GM19193 (cell line): ENCODE data around the gene PRKCE.

Source experiments
- POLR2A ChIP-seq: IDR thresholded peaks from 4 replicates; pipeline ENCODE4 v1.6.1; 2011; ENCODE audit not compliant: insufficient read depth, insufficient read length; ENCODE audit errors: extremely low read depth

Gene PRKCE

DNA sequence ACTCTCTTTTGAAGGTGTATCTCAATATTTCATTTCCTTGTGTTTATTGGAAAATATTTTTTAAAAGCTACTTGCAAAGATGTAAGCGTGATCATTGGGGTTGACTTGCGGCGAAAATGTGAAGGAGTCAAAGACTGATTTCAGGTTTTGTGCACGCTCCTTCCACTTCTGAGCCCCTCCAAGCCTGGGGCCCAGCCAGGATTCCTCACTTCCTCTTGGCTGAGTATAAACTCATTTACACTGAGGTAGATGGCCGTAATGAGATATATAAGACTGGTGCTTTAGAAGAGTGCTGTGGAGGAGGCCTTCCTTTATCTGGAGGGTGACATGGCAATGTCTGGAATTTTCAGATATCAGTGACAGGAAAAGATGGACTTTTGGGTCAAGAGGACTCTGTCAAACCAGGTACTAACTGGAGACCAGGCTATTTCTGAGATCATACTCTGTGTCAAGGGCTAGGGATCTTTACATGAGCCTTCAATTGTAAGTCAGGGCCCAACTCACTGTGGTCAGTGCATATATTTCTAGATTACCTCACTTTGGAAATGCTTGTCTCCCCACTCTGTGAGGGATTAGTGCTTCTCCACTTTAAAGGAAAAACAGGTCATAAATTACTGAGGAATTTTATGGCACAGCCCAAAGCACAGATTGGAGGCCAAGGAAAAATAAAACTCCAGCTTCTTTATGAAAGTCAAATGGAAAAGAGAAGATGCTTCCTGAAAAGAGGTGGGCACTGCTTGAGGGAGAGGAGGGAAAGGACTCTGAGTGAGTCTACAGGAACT is 22.8 kb downstream of the PRKCE start:
- no peak for TF ChIP-seq POLR2A

DNA sequence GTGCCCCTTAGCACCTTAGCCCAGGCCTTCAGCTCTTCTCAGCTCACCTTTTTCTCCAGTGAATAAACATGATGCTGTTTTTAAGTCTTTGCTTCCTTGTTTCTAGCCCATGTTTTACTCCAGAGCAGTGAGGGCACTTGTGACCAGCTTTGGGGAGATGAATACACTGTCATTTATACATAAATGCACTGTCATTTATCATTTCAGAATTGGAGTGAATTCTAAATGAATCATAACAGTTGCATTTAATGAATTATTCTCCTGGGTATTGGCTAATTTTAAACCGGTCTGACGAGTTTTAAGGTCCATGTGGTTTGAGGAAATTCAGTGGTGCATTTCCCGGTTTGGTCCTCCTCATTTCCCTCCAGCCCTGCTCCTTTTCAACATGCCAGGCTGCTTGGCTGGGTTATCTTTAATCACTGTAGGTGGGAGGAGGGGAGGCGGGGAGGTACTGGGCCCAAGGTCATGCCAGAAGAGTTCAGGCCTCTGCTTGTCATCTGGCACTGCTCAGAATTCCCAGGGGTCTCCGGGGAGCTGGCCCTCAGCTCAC is 23.9 kb downstream of the PRKCE start:
- TF ChIP-seq POLR2A = no peak

DNA sequence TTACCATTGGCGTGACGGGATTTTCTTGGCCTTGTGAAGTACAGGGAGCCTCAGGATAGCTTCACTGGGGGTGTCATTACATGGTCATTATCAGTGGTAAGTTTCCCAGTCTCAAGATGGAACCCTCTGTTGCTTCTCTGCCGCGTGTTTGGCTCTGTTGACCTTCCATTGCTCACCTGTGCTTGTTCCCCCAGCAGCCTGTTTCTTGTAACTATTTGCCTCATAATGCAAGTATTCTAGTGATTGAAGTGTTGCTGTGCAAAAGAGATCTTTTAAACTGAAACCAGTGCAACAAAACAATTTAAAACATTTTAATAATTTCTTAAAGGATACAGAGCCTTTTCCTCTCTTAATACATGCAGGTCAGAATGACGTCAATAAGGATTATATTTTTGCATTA is 24.6 kb downstream of the PRKCE start:
- TF ChIP-seq POLR2A = no peak

DNA sequence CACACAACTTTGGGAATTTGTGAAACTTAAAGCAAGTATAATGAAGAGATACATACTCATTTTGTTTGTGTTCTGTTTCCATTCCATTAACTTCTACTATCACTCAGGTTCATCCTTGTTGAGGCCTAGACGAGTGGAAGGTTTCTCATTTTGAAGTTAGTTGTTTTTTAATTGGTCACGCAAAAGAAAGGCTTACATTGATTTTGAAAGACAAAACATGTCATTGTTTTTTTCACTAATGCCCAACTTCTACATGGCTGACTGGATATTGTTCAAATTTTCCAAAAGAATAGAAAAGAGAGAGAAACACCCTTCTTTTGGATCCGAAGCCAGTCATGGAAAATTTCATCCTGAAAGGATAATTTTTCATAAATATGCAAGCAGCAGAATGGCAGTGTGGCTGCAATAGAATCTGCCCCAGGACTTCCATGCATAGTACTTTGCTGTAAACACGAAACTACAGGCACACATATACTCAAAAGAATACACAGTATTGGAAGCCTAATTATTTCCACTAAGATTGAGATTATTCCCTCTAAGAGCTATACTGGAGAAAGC is 27.4 kb downstream of the PRKCE start:
- TF ChIP-seq POLR2A = no peak

DNA sequence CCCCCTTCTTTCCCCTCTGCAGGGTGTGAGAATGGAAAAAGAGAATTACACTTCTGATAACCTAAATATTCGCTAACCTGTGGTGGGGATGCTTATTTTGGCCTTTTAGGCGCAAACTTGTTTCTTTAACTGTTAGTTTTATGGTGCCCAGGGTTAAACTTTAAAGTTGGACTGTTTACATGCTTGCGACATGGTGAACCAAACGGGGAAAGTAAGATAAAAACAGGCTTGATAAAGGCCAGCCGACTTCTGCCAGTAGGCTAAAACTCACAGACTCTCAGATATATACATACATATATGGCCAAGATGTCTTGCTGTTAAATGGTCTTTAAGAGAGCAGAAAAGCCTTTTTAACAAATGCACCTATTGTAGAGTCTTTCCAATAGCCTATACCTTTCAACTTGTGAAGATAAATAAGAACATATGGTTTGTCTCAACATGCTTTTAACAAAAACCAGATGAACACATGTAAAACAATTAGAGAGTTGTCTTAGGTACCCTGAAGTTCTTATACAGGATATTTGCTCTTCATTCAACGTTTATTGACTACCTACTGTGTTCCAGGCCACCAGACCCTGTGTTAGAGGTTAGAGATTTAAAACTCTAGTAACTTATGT is 29.0 kb downstream of the PRKCE start:
- no peak for TF ChIP-seq POLR2A

DNA sequence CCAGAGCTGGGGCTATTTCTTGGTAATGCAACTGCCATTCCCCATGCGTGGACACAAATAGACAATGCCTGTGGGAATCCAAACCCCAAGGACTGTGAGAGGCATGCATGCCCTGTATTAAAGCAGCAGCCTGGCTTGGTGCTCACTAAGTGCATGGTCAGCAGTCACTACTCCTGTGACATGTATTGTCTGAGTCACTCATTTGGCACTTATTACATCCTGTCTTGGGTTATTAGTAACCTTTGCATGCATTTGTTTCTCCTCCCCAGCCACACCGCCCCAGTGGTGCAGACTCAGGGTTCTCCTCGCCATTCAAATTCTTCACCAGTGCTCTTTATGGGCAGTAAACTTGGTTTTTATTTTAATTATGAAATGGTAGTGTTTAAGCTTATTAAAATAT is 30.2 kb downstream of the PRKCE start:
- TF ChIP-seq POLR2A = no peak

DNA sequence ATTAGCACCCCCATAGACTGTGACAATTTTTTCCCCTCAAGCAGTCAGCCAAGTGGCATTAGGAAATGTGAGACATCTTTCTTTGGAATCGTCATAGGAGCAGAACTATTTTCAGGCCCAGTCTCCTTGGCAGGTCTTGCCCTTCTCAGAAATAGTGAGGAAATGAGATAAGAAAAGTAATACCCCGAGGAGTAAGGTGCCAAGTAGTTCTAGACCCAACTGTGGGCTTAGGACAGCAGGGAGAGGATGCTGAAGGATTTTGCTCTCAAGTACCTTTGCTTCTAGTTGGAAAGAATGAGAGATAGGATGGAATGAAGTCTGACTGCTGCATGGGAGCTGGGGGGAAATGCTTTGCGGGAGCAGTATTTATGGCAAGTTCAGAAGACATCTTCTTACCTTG is 31.8 kb downstream of the PRKCE start:
- no peak for TF ChIP-seq POLR2A

DNA sequence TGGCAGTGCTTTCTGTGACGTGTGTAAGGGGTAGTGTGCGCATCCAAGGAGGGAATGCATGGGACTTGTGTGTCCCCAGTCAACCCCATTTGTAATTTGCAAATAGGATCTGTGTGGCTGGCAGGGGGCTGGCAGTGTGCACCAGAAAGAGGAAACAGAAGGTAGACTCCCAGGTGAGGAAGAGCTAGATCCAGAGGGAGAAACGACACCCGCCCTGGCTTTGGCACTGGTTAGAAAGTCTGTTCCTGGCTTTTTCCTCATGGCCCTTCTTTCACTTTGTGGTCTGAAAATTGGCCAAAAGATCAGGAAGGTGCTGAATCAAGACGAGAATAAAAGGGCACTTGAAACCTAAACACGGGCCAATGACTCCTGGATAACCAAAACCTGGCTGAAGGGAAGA is 33.3 kb downstream of the PRKCE start:
- TF ChIP-seq POLR2A = no peak

DNA sequence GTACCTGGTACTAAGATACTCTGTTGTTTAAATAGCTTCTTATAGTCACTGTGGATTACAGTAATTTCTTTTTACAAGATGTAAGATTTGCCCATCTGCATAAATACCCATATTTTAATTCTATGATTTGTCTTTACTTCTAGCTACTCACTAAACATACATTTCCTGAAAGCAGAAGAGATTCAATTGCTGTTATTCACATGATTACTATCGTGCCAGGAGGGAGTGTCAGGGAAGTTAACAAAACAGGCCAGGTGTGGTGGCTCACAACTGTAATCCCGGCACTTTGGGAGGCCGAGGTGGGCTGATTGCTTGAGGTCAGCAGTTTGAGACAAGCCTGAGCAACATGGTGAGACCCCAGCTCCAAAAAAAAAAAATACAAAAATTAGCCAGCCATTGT is 33.8 kb downstream of the PRKCE start:
- TF ChIP-seq POLR2A = no peak

DNA sequence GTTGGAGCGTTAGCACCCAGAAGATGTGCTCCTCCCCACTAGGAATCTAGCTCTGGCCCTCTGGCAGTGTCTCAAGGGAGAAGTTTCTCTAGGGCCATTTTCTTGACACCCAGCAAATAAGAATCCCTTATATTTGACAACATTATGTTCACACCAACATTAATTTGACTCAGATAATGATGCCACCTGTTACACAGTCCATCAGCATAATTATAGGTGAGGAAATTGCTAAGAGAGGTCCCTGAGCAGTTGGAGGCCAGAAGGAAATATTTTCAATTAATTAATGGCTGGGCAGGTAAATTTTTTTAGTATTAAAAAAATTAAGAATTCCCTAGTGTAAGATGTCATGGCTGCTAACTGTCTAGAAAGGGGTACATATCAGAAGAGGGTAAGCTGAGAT is 36.5 kb downstream of the PRKCE start:
- TF ChIP-seq POLR2A = no peak

DNA sequence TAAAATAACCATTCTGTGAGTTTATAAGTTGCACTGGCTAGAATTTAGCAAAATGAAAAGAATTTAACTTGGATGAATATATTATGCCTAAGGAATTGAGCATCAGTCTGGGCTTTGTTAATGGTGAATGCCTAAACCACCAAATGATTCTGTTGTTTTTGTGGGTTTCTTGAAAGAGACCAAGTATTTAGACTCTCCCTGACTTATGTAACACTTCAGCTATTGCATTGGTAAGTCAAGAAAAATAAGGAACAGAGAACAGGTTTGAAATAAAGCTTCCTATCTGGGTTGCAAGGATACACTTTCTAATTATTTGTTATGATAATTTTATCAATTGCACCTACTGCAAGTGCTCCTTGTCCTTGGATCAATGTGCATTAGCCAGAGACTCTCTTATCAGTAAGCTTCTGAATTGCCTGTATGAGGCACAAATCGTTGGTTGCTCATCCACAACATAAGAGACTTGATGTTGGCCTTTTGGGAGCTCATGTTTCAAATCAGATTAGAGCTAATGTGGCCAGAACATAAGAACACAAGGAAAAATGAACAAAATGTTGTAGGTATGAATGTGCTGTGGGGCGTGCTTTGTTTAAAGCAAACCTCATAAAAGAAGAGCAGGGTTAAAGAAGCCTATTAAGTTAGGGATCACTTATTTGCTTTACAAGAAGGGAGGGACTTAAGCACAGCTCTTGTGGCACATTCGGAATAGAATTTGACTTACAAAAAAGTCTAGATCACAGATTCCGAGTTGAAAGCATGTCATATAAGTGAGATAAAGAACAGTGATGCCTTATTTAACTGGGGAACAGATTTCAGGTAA is 37.2 kb downstream of the PRKCE start:
- no peak for TF ChIP-seq POLR2A

DNA sequence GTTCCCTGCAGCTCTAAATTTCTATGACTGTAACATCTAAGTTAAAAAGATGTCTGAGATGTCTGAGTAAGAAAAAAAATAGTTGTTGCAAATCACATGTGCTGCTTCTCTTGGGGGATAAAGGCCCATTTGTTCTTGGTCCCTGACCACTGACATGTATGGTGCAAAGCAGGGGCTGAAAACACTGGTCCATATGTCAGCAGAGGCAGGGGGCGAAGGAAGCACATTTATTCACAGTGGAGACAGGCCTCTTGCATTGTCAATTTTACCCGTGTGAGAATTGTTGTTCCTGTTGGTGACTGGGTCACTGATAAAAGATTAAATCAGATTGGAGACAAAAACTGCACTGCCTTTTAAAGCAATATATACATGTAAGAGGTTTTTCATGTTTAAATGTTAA is 38.8 kb downstream of the PRKCE start:
- no peak for TF ChIP-seq POLR2A

DNA sequence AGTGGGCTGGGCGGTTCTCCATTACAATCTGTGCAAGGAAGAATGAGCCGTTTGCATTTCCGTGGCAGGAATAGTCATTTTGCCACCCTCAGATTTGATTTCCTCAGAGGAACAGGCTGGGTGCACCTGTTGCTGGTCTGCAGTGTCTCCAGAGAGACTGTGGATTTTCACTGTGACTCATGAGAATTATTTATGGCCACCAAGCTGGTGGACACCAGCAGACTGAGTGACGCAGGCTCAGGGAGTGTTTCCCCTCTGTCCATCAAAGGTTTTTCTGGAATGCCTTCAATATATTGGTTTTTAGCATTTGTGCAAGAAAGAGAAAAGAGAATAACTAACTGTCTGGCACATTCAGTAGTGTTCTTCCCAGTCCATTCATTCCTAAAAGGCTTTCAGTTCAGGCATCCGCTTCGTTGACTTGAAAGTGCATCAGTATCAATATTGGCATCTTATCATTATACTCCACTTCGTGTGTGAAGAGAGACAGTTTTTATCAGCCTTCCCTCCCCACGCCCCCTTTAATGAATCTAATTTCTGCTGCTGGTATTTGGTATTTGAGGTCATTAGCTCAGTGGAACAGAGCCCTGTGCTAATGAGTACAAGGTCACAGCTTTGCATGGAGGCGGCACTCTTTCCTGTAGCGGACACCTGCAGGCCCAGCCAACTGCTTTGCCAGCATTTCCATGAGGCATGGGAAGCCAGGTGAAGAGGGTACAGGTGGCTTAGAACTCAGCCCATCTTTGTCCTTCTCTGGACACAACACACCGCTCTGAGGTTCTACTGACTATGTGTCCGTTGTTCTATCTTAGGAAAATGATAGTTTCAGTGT is 39.9 kb downstream of the PRKCE start:
- TF ChIP-seq POLR2A = no peak

DNA sequence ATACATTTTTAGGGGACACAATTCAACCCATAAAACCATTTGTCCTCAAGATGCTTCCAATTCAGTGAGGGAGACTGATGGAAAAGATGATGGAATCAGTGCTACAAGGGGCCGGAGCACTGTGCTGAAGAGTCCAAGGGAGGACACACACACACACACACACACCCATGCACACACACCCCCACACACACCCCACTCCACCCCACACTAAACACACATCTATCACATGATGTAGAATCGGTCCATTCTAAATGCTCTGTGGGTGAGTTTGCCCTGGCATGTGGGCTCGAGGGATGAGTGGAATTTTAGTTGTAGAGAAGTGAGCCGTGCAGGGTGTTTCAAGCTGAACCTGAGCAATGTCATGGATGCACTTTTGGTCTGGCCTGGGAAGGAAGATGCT is 41.1 kb downstream of the PRKCE start:
- TF ChIP-seq POLR2A = no peak
